Erythroblast (primary cell): ENCODE results near the gene MAPK6.

Experiments used
- GATA1 ChIP-seq: IDR thresholded peaks from 2 replicates; pipeline ENCODE4 v1.6.1; 2011; ENCODE audit warnings: low read depth, mild to moderate bottlenecking, control low read depth, low read length, moderate library complexity
- POLR2A ChIP-seq: IDR thresholded peaks from 2 replicates; pipeline ENCODE4 v1.6.1; 2011; ENCODE audit warnings: mild to moderate bottlenecking, low read length

- TF ChIP-seq POLR2A (no peak), GATA1 (no peak)
Observed at GRCh38 chr15:51973775-51974174, 45.2 kb upstream of the MAPK6 start.
